HepG2 (cell line): ENCODE results near the gene NRL. TPM values are rescaled to one million over a fixed set of nuclear protein-coding genes. Genes with fewer than 3 reads are reported as not detected.

ENCODE experiments used
- ATAD3A ChIP-seq: sonication (generic); formaldehyde crosslinking; IDR thresholded peaks from 2 replicates; pipeline ENCODE4 v1.4.0; 2020; ENCODE audit warnings: missing genetic modification reagents
- CEBPB ChIP-seq: IDR thresholded peaks from 2 replicates; pipeline ENCODE4 v1.6.1; 2011; ENCODE audit warnings: low read depth, low read length, improper control_type of control experiment, borderline replicate concordance
- ELF1 ChIP-seq: sonication (generic); formaldehyde crosslinking; IDR thresholded peaks from 2 replicates; pipeline ENCODE4 v1.4.0; 2020; ENCODE audit warnings: missing genetic modification reagents
- GABPA ChIP-seq, 2 experiments: IDR thresholded peaks; 2 replicates each; pipeline ENCODE4 v1.6.1; 2011 to 2016; ENCODE audit warnings: low read depth in 2 of 2, low read length in 1 of 2, missing biosample characterization in 1 of 2, missing genetic modification characterization in 1 of 2
- POGZ ChIP-seq: sonication (generic); formaldehyde crosslinking; IDR thresholded peaks from 2 replicates; pipeline ENCODE4 v1.4.0; 2020; ENCODE audit warnings: mild to moderate bottlenecking, missing genetic modification reagents
- SP4 ChIP-seq: sonication (generic); formaldehyde crosslinking; IDR thresholded peaks from 2 replicates; pipeline ENCODE4 v1.8.1; 2023; ENCODE audit warnings: mild to moderate bottlenecking, missing genetic modification reagents
- ZMAT3 ChIP-seq: sonication (generic); formaldehyde crosslinking; conservative IDR thresholded peaks from 2 replicates; pipeline ENCODE4 v1.7.0; 2021; ENCODE audit warnings: missing genetic modification reagents
- ZNF234 ChIP-seq: sonication (generic); formaldehyde crosslinking; conservative IDR thresholded peaks from 2 replicates; pipeline ENCODE4 v1.5.1; 2020; ENCODE audit warnings: mild to moderate bottlenecking, missing genetic modification reagents
- ZNF317 ChIP-seq: sonication (generic); formaldehyde crosslinking; IDR thresholded peaks from 2 replicates; pipeline ENCODE4 v1.5.0; 2020; ENCODE audit warnings: mild to moderate bottlenecking, missing genetic modification reagents
- ZNF660 ChIP-seq: sonication (generic); formaldehyde crosslinking; IDR thresholded peaks from 2 replicates; pipeline ENCODE4 v1.5.1; 2020; ENCODE audit warnings: mild to moderate bottlenecking, low read depth, missing genetic modification reagents, borderline replicate concordance
- ZNF7 ChIP-seq: IDR thresholded peaks from 2 replicates; pipeline ENCODE4 v1.6.1; 2016; ENCODE audit warnings: missing biosample characterization, missing genetic modification reagents
- polyA plus RNA-seq, 8 experiments: library from polyadenylated mRNA; depleted of rRNA in 3 of 8; stranded (reverse) in 7 of 8; unstranded in 1 of 8; fragments of >200 nt; fragmentation: Illumina TruSeq in 4 of 8; extraction: Trizol in 4 of 8; gene quantifications; 2 replicates each; pipeline versions ENCODE4 v1.2.1 to v1.2.3, GENCODE V29; 2011 to 2016; ENCODE audit warnings: low read depth in 4 of 8, missing spikeins in 1 of 8, mixed read lengths in 1 of 8; ENCODE audit not compliant: insufficient read depth in 1 of 8
- total RNA-seq, 5 experiments: library from RNA; depleted of rRNA; stranded (reverse); fragments of >200 nt; fragmentation: Illumina TruSeq; extraction: Trizol; gene quantifications; 2 replicates each; pipeline ENCODE4 v1.2.3, GENCODE V29; 2016; ENCODE audit warnings: low read depth in 1 of 5
- TF ChIP-seq, protein P1 (sequence below): sonication (generic); formaldehyde crosslinking; IDR thresholded peaks from 2 replicates; pipeline ENCODE4 v1.5.1; 2020; ENCODE audit warnings: missing genetic modification reagents, mild to moderate bottlenecking, borderline replicate concordance
- TF ChIP-seq, protein P2 (sequence below): sonication (generic); formaldehyde crosslinking; IDR thresholded peaks from 2 replicates; pipeline ENCODE4 v1.4.0; 2020; ENCODE audit warnings: missing genetic modification reagents, borderline replicate concordance
- TF ChIP-seq, protein P3 (sequence below): sonication (generic); formaldehyde crosslinking; IDR thresholded peaks from 2 replicates; pipeline ENCODE4 v1.4.0; 2020; ENCODE audit warnings: mild to moderate bottlenecking, missing genetic modification reagents, borderline replicate concordance
- TF ChIP-seq, protein P4 (sequence below): sonication (generic); formaldehyde crosslinking; IDR thresholded peaks from 2 replicates; pipeline ENCODE4 v1.4.0; 2020; ENCODE audit warnings: missing genetic modification reagents

NRL gene
- total and polyA plus RNA-seq, 2 of the 13 experiments (the other 11 are each of a cell fraction or from before 2014, with no cell fraction given), result 2.5 to 4.7 TPM

DNA sequence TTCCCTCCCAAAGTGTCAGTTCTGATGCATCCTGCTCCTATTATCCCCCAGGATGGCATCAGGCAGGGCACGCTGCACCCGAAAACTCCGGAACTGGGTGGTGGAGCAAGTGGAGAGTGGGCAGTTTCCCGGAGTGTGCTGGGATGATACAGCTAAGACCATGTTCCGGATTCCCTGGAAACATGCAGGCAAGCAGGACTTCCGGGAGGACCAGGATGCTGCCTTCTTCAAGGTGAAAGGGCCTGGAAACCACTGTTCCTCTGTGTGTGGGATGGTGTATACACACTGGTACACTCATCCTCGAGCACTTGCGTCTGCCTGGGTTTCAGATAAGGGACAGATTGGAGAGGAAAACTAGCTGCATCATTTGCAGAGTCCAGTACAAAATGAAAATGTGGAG, 47.3 kb upstream of the NRL start (continued):
- TF ChIP-seq ZNF234, result no peak
- TF ChIP-seq ELF1 (CRISPR knock-in tag), result no peak
- 0 out of 2 replicates have a peak, but pooled peaks have one; percentile 74 for TF ChIP-seq ATAD3A (CRISPR knock-in tag)
- TF ChIP-seq, protein P1, sequence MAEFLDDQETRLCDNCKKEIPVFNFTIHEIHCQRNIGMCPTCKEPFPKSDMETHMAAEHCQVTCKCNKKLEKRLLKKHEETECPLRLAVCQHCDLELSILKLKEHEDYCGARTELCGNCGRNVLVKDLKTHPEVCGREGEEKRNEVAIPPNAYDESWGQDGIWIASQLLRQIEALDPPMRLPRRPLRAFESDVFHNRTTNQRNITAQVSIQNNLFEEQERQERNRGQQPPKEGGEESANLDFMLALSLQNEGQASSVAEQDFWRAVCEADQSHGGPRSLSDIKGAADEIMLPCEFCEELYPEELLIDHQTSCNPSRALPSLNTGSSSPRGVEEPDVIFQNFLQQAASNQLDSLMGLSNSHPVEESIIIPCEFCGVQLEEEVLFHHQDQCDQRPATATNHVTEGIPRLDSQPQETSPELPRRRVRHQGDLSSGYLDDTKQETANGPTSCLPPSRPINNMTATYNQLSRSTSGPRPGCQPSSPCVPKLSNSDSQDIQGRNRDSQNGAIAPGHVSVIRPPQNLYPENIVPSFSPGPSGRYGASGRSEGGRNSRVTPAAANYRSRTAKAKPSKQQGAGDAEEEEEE (CRISPR knock-in tag), result 0 out of 2 replicates have a peak, but pooled peaks have one; percentile 42
- TF ChIP-seq, protein P2, sequence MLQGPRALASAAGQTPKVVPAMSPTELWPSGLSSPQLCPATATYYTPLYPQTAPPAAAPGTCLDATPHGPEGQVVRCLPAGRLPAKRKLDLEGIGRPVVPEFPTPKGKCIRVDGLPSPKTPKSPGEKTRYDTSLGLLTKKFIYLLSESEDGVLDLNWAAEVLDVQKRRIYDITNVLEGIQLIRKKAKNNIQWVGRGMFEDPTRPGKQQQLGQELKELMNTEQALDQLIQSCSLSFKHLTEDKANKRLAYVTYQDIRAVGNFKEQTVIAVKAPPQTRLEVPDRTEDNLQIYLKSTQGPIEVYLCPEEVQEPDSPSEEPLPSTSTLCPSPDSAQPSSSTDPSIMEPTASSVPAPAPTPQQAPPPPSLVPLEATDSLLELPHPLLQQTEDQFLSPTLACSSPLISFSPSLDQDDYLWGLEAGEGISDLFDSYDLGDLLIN (CRISPR knock-in tag), result no peak
- TF ChIP-seq ZMAT3 (CRISPR knock-in tag), result no peak
- TF ChIP-seq ZNF317 (CRISPR knock-in tag), result no peak
- TF ChIP-seq, protein P3, sequence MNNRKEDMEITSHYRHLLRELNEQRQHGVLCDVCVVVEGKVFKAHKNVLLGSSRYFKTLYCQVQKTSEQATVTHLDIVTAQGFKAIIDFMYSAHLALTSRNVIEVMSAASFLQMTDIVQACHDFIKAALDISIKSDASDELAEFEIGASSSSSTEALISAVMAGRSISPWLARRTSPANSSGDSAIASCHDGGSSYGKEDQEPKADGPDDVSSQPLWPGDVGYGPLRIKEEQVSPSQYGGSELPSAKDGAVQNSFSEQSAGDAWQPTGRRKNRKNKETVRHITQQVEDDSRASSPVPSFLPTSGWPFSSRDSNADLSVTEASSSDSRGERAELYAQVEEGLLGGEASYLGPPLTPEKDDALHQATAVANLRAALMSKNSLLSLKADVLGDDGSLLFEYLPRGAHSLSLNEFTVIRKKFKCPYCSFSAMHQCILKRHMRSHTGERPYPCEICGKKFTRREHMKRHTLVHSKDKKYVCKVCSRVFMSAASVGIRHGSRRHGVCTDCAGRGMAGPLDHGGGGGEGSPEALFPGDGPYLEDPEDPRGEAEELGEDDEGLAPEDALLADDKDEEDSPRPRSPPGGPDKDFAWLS (CRISPR knock-in tag), result 0 out of 2 replicates have a peak, but pooled peaks have one; percentile 20
- no peak for TF ChIP-seq POGZ (CRISPR knock-in tag)
- TF ChIP-seq SP4, result no peak
- TF ChIP-seq, protein P4, sequence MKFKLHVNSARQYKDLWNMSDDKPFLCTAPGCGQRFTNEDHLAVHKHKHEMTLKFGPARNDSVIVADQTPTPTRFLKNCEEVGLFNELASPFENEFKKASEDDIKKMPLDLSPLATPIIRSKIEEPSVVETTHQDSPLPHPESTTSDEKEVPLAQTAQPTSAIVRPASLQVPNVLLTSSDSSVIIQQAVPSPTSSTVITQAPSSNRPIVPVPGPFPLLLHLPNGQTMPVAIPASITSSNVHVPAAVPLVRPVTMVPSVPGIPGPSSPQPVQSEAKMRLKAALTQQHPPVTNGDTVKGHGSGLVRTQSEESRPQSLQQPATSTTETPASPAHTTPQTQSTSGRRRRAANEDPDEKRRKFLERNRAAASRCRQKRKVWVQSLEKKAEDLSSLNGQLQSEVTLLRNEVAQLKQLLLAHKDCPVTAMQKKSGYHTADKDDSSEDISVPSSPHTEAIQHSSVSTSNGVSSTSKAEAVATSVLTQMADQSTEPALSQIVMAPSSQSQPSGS (CRISPR knock-in tag), result no peak
- TF ChIP-seq CEBPB, result no peak
- TF ChIP-seq GABPA (IDR thresholded peaks at IDR 0.05; ENCODE audit: low read depth, low read length), result no peak
- no peak for TF ChIP-seq GABPA (CRISPR knock-in tag; IDR thresholded peaks at IDR 0.05; ENCODE audit: low read depth)
- 0 out of 2 replicates have a peak, but pooled peaks have one; percentile 7 for TF ChIP-seq ZNF7
- no peak for TF ChIP-seq ZNF660 (CRISPR knock-in tag)
